Effector memory CD8-positive, alpha-beta T cell (primary cell): ENCODE results near the gene GHDC.
"Not testable (repeated sequence)": the region's sequence is repeated elsewhere in the genome, so short reads cannot be mapped to it uniquely, and the experiment has no call there.

Source experiments
- ATAC-seq: fragments of 150-1000 bp; cut with Tn5 transposase; replicated peaks from 2 replicates; pipeline ENCODE4 v1.10.0; 2021; ENCODE audit warnings: mild to moderate bottlenecking, moderate library complexity
- DNase-seq, 3 experiments: peaks; one replicate each; pipeline ENCODE4 v3.0.0; 2021
- H3K27ac Mint-ChIP-seq, 2 donors: one replicate each; pipeline ENCODE4 v1.8.0; 2022; ENCODE audit warnings: mild to moderate bottlenecking in 2 of 2, mixed read lengths in 2 of 2, moderate library complexity in 2 of 2
- H3K27me3 Mint-ChIP-seq, 2 donors: one replicate each; pipeline ENCODE4 v1.8.0; 2022; ENCODE audit warnings: mixed read lengths in 2 of 2
- H3K36me3 Mint-ChIP-seq: one replicate; pipeline ENCODE4 v1.8.0; 2022; ENCODE audit warnings: mild to moderate bottlenecking, moderate library complexity, mixed read lengths; ENCODE audit not compliant: insufficient read depth
- H3K4me1 Mint-ChIP-seq, 2 donors: one replicate each; pipeline ENCODE4 v1.8.0; 2022; ENCODE audit warnings: low read depth in 2 of 2, mixed read lengths in 2 of 2
- H3K4me3 Mint-ChIP-seq, 2 donors: one replicate each; pipeline ENCODE4 v1.8.0; 2022; ENCODE audit warnings: mild to moderate bottlenecking in 2 of 2, mixed read lengths in 2 of 2, moderate library complexity in 2 of 2
- H3K9me3 Mint-ChIP-seq, 2 donors: one replicate each; pipeline ENCODE4 v1.8.0; 2022; ENCODE audit warnings: mixed read lengths in 2 of 2

The GHDC gene

GRCh38 chr17:42224651-42225050 lies 30.4 kb upstream of the GHDC start:
- no peak for ATAC-seq
- DNase-seq: no peak
- no peak overlapping the region for H3K4me3 Mint-ChIP-seq
- peaks cover 3 to 12% of the 10 kb centered on the region in 2 donors for H3K4me1 Mint-ChIP-seq
- H3K27ac Mint-ChIP-seq: peak overlapping the region; percentile 25 to 59
- no peaks in the 10 kb centered on the region for H3K27me3 Mint-ChIP-seq
- H3K36me3 Mint-ChIP-seq: peaks cover 43% of the 10 kb centered on the region
- H3K9me3 Mint-ChIP-seq: no peaks in the 10 kb centered on the region

- ATAC-seq (peak; percentile 97), DNase-seq (peak; percentile 48 to 60 (median 49))
- H3K4me3 Mint-ChIP-seq: no peak overlapping the region
- H3K27me3 Mint-ChIP-seq: no peaks in the 10 kb centered on the region
- peak overlapping the region; percentile 75 to 90 for H3K27ac Mint-ChIP-seq
- peaks cover 51% of the 10 kb centered on the region for H3K36me3 Mint-ChIP-seq
- peaks cover 3 to 8% of the 10 kb centered on the region in 2 donors for H3K4me1 Mint-ChIP-seq
- no peaks in the 10 kb centered on the region for H3K9me3 Mint-ChIP-seq
These were observed 27.8 kb upstream of the GHDC start for GRCh38 chr17:42221886-42222745.

- peaks cover 62% of the 10 kb centered on the region for H3K36me3 Mint-ChIP-seq
- H3K27ac Mint-ChIP-seq, H3K4me3 Mint-ChIP-seq, DNase-seq, ATAC-seq, H3K27me3 Mint-ChIP-seq, H3K4me1 Mint-ChIP-seq, H3K9me3 Mint-ChIP-seq: not testable (repeated sequence)
These were observed 25.0 kb upstream of the GHDC start for GRCh38 chr17:42219280-42219679.

GRCh38 chr17:42214156-42214555 lies 19.9 kb upstream of the GHDC start:
- peaks cover 70% of the 10 kb centered on the region for H3K36me3 Mint-ChIP-seq
- H3K4me1 Mint-ChIP-seq: no peaks in the 10 kb centered on the region
- H3K9me3 Mint-ChIP-seq: no peaks in the 10 kb centered on the region
- no peak overlapping the region for H3K4me3 Mint-ChIP-seq
- ATAC-seq (no peak), DNase-seq (no peak)
- peak overlapping the region in 1 of 2 donors; percentile 9 for H3K27ac Mint-ChIP-seq
- H3K27me3 Mint-ChIP-seq: no peaks in the 10 kb centered on the region

GRCh38 chr17:42212382-42212781 lies 18.1 kb upstream of the GHDC start:
- Mint-ChIP-seq H3K36me3 (peaks cover 79% of the 10 kb centered on the region), H3K27ac (no peak overlapping the region)
- no peak for DNase-seq

GRCh38 chr17:42211921-42212341 lies 17.6 kb upstream of the GHDC start:
- not testable (repeated sequence) for H3K4me3 Mint-ChIP-seq, H3K9me3 Mint-ChIP-seq, H3K27ac Mint-ChIP-seq, ATAC-seq, H3K4me1 Mint-ChIP-seq, DNase-seq, H3K27me3 Mint-ChIP-seq
- peaks cover 78% of the 10 kb centered on the region for H3K36me3 Mint-ChIP-seq

More at GRCh38 chr17:42212382-42212781, 18.1 kb upstream of the GHDC start:
- Mint-ChIP-seq H3K4me3 (no peak overlapping the region), H3K9me3 (no peaks in the 10 kb centered on the region), H3K27me3 (no peaks in the 10 kb centered on the region), H3K4me1 (no peaks in the 10 kb centered on the region)
- no peak for ATAC-seq

- DNase-seq (no peak), ATAC-seq (no peak)
- Mint-ChIP-seq H3K4me3 (no peak overlapping the region), H3K9me3 (no peaks in the 10 kb centered on the region), H3K27me3 (no peaks in the 10 kb centered on the region), H3K36me3 (peaks cover 77% of the 10 kb centered on the region), H3K4me1 (no peaks in the 10 kb centered on the region), H3K27ac (no peak overlapping the region)
These were observed 15.8 kb upstream of the GHDC start for GRCh38 chr17:42210046-42210445.

- H3K36me3 Mint-ChIP-seq: peaks cover 87% of the 10 kb centered on the region
- not testable (repeated sequence) for H3K9me3 Mint-ChIP-seq, H3K27me3 Mint-ChIP-seq, DNase-seq, ATAC-seq, H3K4me1 Mint-ChIP-seq, H3K4me3 Mint-ChIP-seq
- H3K27ac Mint-ChIP-seq: peak overlapping the region; percentile 32 to 77
These were observed 11.9 kb upstream of the GHDC start for GRCh38 chr17:42206153-42206612.

- Mint-ChIP-seq H3K27ac (peak overlapping the region; percentile 39 to 55), H3K36me3 (peaks cover 77% of the 10 kb centered on the region), H3K4me3 (no peak overlapping the region), H3K9me3 (no peaks in the 10 kb centered on the region), H3K27me3 (no peaks in the 10 kb centered on the region), H3K4me1 (peaks cover 0 to 2% of the 10 kb centered on the region in 2 donors)
- no peak for ATAC-seq
- DNase-seq: no peak
These were observed 9.1 kb upstream of the GHDC start for GRCh38 chr17:42203354-42203753.

GRCh38 chr17:42202696-42203095 lies 8.4 kb upstream of the GHDC start:
- ATAC-seq (no peak), DNase-seq (no peak)
- Mint-ChIP-seq H3K36me3 (peaks cover 74% of the 10 kb centered on the region), H3K9me3 (no peaks in the 10 kb centered on the region), H3K4me1 (peaks cover 0 to 2% of the 10 kb centered on the region in 2 donors), H3K4me3 (no peak overlapping the region), H3K27ac (peak overlapping the region; percentile 55 to 68), H3K27me3 (no peaks in the 10 kb centered on the region)

- peak overlapping the region in 1 of 2 donors; percentile 68 for H3K27ac Mint-ChIP-seq
- H3K36me3 Mint-ChIP-seq: peaks cover 70% of the 10 kb centered on the region
- no peaks in the 10 kb centered on the region for H3K27me3 Mint-ChIP-seq
- H3K9me3 Mint-ChIP-seq: no peaks in the 10 kb centered on the region
- peaks cover 0 to 2% of the 10 kb centered on the region in 2 donors for H3K4me1 Mint-ChIP-seq
- ATAC-seq (no peak), DNase-seq (no peak)
- H3K4me3 Mint-ChIP-seq: no peak overlapping the region
These were observed 7.9 kb upstream of the GHDC start for GRCh38 chr17:42202159-42202558.

- DNase-seq (no peak), ATAC-seq (no peak)
- H3K36me3 Mint-ChIP-seq: peaks cover 62% of the 10 kb centered on the region
- H3K9me3 Mint-ChIP-seq: no peaks in the 10 kb centered on the region
- H3K4me3 Mint-ChIP-seq: no peak overlapping the region
- H3K4me1 Mint-ChIP-seq: peaks cover 0 to 2% of the 10 kb centered on the region in 2 donors
- H3K27me3 Mint-ChIP-seq: no peaks in the 10 kb centered on the region
- no peak overlapping the region for H3K27ac Mint-ChIP-seq
These were observed 7.1 kb upstream of the GHDC start for GRCh38 chr17:42201458-42201772.

GRCh38 chr17:42200706-42201457 lies 6.6 kb upstream of the GHDC start:
- H3K9me3 Mint-ChIP-seq: no peaks in the 10 kb centered on the region
- H3K4me3 Mint-ChIP-seq: no peak overlapping the region
- no peak for ATAC-seq
- H3K27me3 Mint-ChIP-seq: no peaks in the 10 kb centered on the region
- no peak overlapping the region for H3K27ac Mint-ChIP-seq
- peaks cover 0 to 2% of the 10 kb centered on the region in 2 donors for H3K4me1 Mint-ChIP-seq
- peaks cover 57% of the 10 kb centered on the region for H3K36me3 Mint-ChIP-seq
- no peak for DNase-seq
